WTC11 (cell line): Measurements from ENCODE around the gene TOGARAM2.

ENCODE experiments used
- CBFB ChIP-seq: sonication (generic); formaldehyde crosslinking; IDR thresholded peaks from 2 replicates; pipeline ENCODE4 v1.8.1; 2022; ENCODE audit warnings: mild to moderate bottlenecking, low read depth, missing genetic modification reagents
- FOXJ3 ChIP-seq: sonication (generic); formaldehyde crosslinking; IDR thresholded peaks from 2 replicates; pipeline ENCODE4 v1.9.0; 2021; ENCODE audit warnings: missing genetic modification reagents, mild to moderate bottlenecking, borderline replicate concordance
- JUN ChIP-seq: sonication (generic); formaldehyde crosslinking; IDR thresholded peaks from 2 replicates; pipeline ENCODE4 v1.8.0; 2023; ENCODE audit warnings: mild to moderate bottlenecking, missing genetic modification reagents
- KAT7 ChIP-seq: sonication (generic); formaldehyde crosslinking; IDR thresholded peaks from 2 replicates; pipeline ENCODE4 v1.8.1; 2023; ENCODE audit warnings: missing genetic modification reagents, mild to moderate bottlenecking, borderline replicate concordance
- NR2C2 ChIP-seq: sonication (generic); formaldehyde crosslinking; IDR thresholded peaks from 2 replicates; pipeline ENCODE4 v1.8.0; 2022; ENCODE audit warnings: mild to moderate bottlenecking, missing genetic modification reagents
- ZNF232 ChIP-seq: sonication (generic); formaldehyde crosslinking; IDR thresholded peaks from 2 replicates; pipeline ENCODE4 v1.8.0; 2022; ENCODE audit warnings: mild to moderate bottlenecking, missing genetic modification reagents
- TF ChIP-seq, protein P1 (sequence below): fragments of 200-600 bp; IDR thresholded peaks from 2 replicates; pipeline ENCODE4 v1.8.0; 2022; ENCODE audit warnings: antibody characterized with exemption
- TF ChIP-seq, protein P2 (sequence below): sonication (generic); formaldehyde crosslinking; IDR thresholded peaks from 2 replicates; pipeline ENCODE4 v1.8.0; 2023; ENCODE audit warnings: missing genetic modification reagents
- TF ChIP-seq, protein P3 (sequence below): sonication (generic); formaldehyde crosslinking; IDR thresholded peaks from 2 replicates; pipeline ENCODE4 v1.8.0; 2022; ENCODE audit warnings: mild to moderate bottlenecking, missing genetic modification reagents
- TF ChIP-seq, protein P4 (sequence below): sonication (generic); formaldehyde crosslinking; IDR thresholded peaks from 2 replicates; pipeline ENCODE4 v1.8.0; 2022; ENCODE audit warnings: mild to moderate bottlenecking, missing genetic modification reagents

DNA sequence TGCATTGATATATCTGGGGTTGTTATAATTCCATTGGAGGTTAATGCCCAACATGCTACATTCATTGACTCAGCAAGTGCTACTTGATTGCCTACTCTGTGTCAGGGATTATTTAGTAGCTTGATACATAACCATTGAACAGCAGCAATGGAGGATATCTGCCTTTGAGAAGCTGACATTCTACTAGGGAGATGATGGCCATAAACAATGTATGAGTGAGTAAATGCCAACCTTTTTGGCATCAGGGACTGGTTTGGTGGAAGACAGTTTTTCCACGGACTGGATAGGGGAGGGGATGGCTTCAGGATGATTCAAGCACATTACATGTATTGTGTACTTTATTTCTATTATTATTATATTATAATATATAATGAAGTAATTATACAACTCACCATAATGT, 31.9 kb upstream of the TOGARAM2 start:
- no peak for TF ChIP-seq KAT7 (CRISPR knock-in tag)
- TF ChIP-seq, protein P1, sequence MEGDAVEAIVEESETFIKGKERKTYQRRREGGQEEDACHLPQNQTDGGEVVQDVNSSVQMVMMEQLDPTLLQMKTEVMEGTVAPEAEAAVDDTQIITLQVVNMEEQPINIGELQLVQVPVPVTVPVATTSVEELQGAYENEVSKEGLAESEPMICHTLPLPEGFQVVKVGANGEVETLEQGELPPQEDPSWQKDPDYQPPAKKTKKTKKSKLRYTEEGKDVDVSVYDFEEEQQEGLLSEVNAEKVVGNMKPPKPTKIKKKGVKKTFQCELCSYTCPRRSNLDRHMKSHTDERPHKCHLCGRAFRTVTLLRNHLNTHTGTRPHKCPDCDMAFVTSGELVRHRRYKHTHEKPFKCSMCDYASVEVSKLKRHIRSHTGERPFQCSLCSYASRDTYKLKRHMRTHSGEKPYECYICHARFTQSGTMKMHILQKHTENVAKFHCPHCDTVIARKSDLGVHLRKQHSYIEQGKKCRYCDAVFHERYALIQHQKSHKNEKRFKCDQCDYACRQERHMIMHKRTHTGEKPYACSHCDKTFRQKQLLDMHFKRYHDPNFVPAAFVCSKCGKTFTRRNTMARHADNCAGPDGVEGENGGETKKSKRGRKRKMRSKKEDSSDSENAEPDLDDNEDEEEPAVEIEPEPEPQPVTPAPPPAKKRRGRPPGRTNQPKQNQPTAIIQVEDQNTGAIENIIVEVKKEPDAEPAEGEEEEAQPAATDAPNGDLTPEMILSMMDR = no peak
- TF ChIP-seq, protein P2, sequence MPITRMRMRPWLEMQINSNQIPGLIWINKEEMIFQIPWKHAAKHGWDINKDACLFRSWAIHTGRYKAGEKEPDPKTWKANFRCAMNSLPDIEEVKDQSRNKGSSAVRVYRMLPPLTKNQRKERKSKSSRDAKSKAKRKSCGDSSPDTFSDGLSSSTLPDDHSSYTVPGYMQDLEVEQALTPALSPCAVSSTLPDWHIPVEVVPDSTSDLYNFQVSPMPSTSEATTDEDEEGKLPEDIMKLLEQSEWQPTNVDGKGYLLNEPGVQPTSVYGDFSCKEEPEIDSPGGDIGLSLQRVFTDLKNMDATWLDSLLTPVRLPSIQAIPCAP = no peak
- TF ChIP-seq NR2C2 (CRISPR knock-in tag) = no peak
- TF ChIP-seq JUN = no peak
- TF ChIP-seq CBFB = no peak
- TF ChIP-seq, protein P3, sequence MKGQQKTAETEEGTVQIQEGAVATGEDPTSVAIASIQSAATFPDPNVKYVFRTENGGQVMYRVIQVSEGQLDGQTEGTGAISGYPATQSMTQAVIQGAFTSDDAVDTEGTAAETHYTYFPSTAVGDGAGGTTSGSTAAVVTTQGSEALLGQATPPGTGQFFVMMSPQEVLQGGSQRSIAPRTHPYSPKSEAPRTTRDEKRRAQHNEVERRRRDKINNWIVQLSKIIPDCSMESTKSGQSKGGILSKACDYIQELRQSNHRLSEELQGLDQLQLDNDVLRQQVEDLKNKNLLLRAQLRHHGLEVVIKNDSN (CRISPR knock-in tag) = no peak
- TF ChIP-seq, protein P4, sequence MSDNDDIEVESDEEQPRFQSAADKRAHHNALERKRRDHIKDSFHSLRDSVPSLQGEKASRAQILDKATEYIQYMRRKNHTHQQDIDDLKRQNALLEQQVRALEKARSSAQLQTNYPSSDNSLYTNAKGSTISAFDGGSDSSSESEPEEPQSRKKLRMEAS (CRISPR knock-in tag) = no peak
- TF ChIP-seq ZNF232 = no peak
- no peak for TF ChIP-seq FOXJ3 (CRISPR knock-in tag)
